C4-2B (cell line): Measurements from ENCODE around the gene SHISA6.

Source experiments
- CTCF ChIP-seq: fragments of 450-650 bp; conservative IDR thresholded peaks from 2 replicates; pipeline ENCODE4 v1.5.1; 2017; ENCODE audit warnings: mild to moderate bottlenecking
- ZFX ChIP-seq: fragments of 450-650 bp; IDR thresholded peaks from 2 replicates; pipeline ENCODE4 v1.6.1; 2017

GRCh38 chr17:11612956-11613355, 371.9 kb downstream of the SHISA6 start:
- TF ChIP-seq CTCF (no peak), ZFX (no peak)
